BLaER1 (cell line): ENCODE data around the gene MTUS2.

Experiments
- H3K27ac ChIP-seq: shearing (Covaris generic); formaldehyde crosslinking; 2 replicates; pipeline ENCODE4 v1.8.1; 2022
- H3K27me3 ChIP-seq: shearing (Covaris generic); formaldehyde crosslinking; 2 replicates; pipeline ENCODE4 v1.8.1; 2022
- H3K36me3 ChIP-seq: shearing (Covaris generic); formaldehyde crosslinking; 2 replicates; pipeline ENCODE4 v1.8.1; 2022
- H3K4me1 ChIP-seq: shearing (Covaris generic); formaldehyde crosslinking; 2 replicates; pipeline ENCODE4 v1.8.1; 2022
- H3K4me2 ChIP-seq: shearing (Covaris generic); formaldehyde crosslinking; 2 replicates; pipeline ENCODE4 v1.8.1; 2022
- H3K4me3 ChIP-seq: shearing (Covaris generic); formaldehyde crosslinking; 2 replicates; pipeline ENCODE4 v1.8.1; 2022
- H3K9ac ChIP-seq: shearing (Covaris generic); formaldehyde crosslinking; 2 replicates; pipeline ENCODE4 v1.8.1; 2022
- H3K9me3 ChIP-seq: shearing (Covaris generic); formaldehyde crosslinking; 2 replicates; pipeline ENCODE4 v1.8.1; 2022
- H4K20me1 ChIP-seq: shearing (Covaris generic); formaldehyde crosslinking; 2 replicates; pipeline ENCODE4 v1.8.1; 2022
- Cebpa-rat ChIP-seq: shearing (Covaris generic); IDR thresholded peaks from 2 replicates; pipeline ENCODE4 v1.8.1; 2022

The MTUS2 gene

GRCh38 chr13:29439601-29440388 is 619.7 kb downstream of the MTUS2 start:
- H3K36me3 ChIP-seq = no peaks in the 10 kb centered on the region
- H4K20me1 ChIP-seq = no peaks in the 10 kb centered on the region
- H3K27me3 ChIP-seq = no peaks in the 10 kb centered on the region
- no peak overlapping the region for H3K4me2 ChIP-seq
- no peak overlapping the region for H3K27ac ChIP-seq
- TF ChIP-seq Cebpa-rat = no peak
- no peak overlapping the region for H3K9ac ChIP-seq
- no peaks in the 10 kb centered on the region for H3K9me3 ChIP-seq
- H3K4me1 ChIP-seq = peaks cover 4% of the 10 kb centered on the region
- H3K4me3 ChIP-seq = no peak overlapping the region

GRCh38 chr13:29441306-29441705 is 621.2 kb downstream of the MTUS2 start:
- no peaks in the 10 kb centered on the region for H3K9me3 ChIP-seq
- no peak overlapping the region for H3K27ac ChIP-seq
- H3K4me2 ChIP-seq = no peak overlapping the region
- TF ChIP-seq Cebpa-rat = no peak
- no peaks in the 10 kb centered on the region for H4K20me1 ChIP-seq
- H3K36me3 ChIP-seq = no peaks in the 10 kb centered on the region
- no peak overlapping the region for H3K9ac ChIP-seq
- H3K27me3 ChIP-seq = no peaks in the 10 kb centered on the region
- no peak overlapping the region for H3K4me3 ChIP-seq
- H3K4me1 ChIP-seq = no peaks in the 10 kb centered on the region

GRCh38 chr13:29446016-29446415 is 625.9 kb downstream of the MTUS2 start:
- no peaks in the 10 kb centered on the region for H3K4me1 ChIP-seq
- no peak overlapping the region for H3K27ac ChIP-seq
- no peak overlapping the region for H3K4me3 ChIP-seq
- H4K20me1 ChIP-seq = no peaks in the 10 kb centered on the region
- H3K9ac ChIP-seq = no peak overlapping the region
- no peak overlapping the region for H3K4me2 ChIP-seq
- H3K27me3 ChIP-seq = no peaks in the 10 kb centered on the region
- TF ChIP-seq Cebpa-rat = no peak
- no peaks in the 10 kb centered on the region for H3K36me3 ChIP-seq
- no peaks in the 10 kb centered on the region for H3K9me3 ChIP-seq

GRCh38 chr13:29448174-29448573 is 628.0 kb downstream of the MTUS2 start:
- Histone ChIP-seq H3K9me3 (no peaks in the 10 kb centered on the region), H3K36me3 (no peaks in the 10 kb centered on the region), H3K4me1 (no peaks in the 10 kb centered on the region), H3K4me2 (no peak overlapping the region), H3K9ac (no peak overlapping the region), H3K4me3 (no peak overlapping the region), H3K27ac (no peak overlapping the region), H4K20me1 (no peaks in the 10 kb centered on the region), H3K27me3 (no peaks in the 10 kb centered on the region)
- no peak for TF ChIP-seq Cebpa-rat

- Histone ChIP-seq H4K20me1 (no peaks in the 10 kb centered on the region), H3K9ac (no peak overlapping the region), H3K9me3 (no peaks in the 10 kb centered on the region), H3K27me3 (no peaks in the 10 kb centered on the region), H3K4me1 (no peaks in the 10 kb centered on the region), H3K4me3 (no peak overlapping the region), H3K4me2 (no peak overlapping the region), H3K36me3 (no peaks in the 10 kb centered on the region), H3K27ac (no peak overlapping the region)
- TF ChIP-seq Cebpa-rat = no peak
These were observed 629.6 kb downstream of the MTUS2 start for GRCh38 chr13:29449726-29450125.

GRCh38 chr13:29451976-29452375 is 631.8 kb downstream of the MTUS2 start:
- Histone ChIP-seq H3K27me3 (no peaks in the 10 kb centered on the region), H3K9ac (no peak overlapping the region), H3K27ac (no peak overlapping the region), H3K4me3 (no peak overlapping the region), H3K36me3 (no peaks in the 10 kb centered on the region), H4K20me1 (no peaks in the 10 kb centered on the region), H3K9me3 (no peaks in the 10 kb centered on the region), H3K4me2 (no peak overlapping the region), H3K4me1 (no peaks in the 10 kb centered on the region)
- TF ChIP-seq Cebpa-rat = no peak

- Histone ChIP-seq H3K4me2 (no peak overlapping the region), H3K9ac (no peak overlapping the region), H4K20me1 (no peaks in the 10 kb centered on the region), H3K9me3 (no peaks in the 10 kb centered on the region), H3K27me3 (no peaks in the 10 kb centered on the region), H3K4me3 (no peak overlapping the region), H3K4me1 (no peaks in the 10 kb centered on the region), H3K36me3 (no peaks in the 10 kb centered on the region), H3K27ac (no peak overlapping the region)
- no peak for TF ChIP-seq Cebpa-rat
These were observed 632.9 kb downstream of the MTUS2 start for GRCh38 chr13:29452773-29453616.

- no peaks in the 10 kb centered on the region for H3K36me3 ChIP-seq
- no peak overlapping the region for H3K4me3 ChIP-seq
These were observed 633.5 kb downstream of the MTUS2 start for GRCh38 chr13:29453617-29454011.

GRCh38 chr13:29454931-29455481 is 634.9 kb downstream of the MTUS2 start:
- Histone ChIP-seq H3K9ac (no peak overlapping the region), H3K4me1 (no peaks in the 10 kb centered on the region), H3K27ac (no peak overlapping the region), H4K20me1 (no peaks in the 10 kb centered on the region), H3K4me3 (no peak overlapping the region), H3K4me2 (no peak overlapping the region), H3K36me3 (no peaks in the 10 kb centered on the region), H3K27me3 (no peaks in the 10 kb centered on the region), H3K9me3 (no peaks in the 10 kb centered on the region)
- TF ChIP-seq Cebpa-rat = no peak

More at GRCh38 chr13:29453617-29454011, 633.5 kb downstream of the MTUS2 start:
- no peaks in the 10 kb centered on the region for H3K9me3 ChIP-seq
- no peak overlapping the region for H3K9ac ChIP-seq
- no peaks in the 10 kb centered on the region for H3K27me3 ChIP-seq
- no peak for TF ChIP-seq Cebpa-rat
- H4K20me1 ChIP-seq = no peaks in the 10 kb centered on the region
- H3K4me1 ChIP-seq = no peaks in the 10 kb centered on the region
- H3K4me2 ChIP-seq = no peak overlapping the region
- no peak overlapping the region for H3K27ac ChIP-seq

GRCh38 chr13:29456419-29456818 is 636.3 kb downstream of the MTUS2 start:
- no peaks in the 10 kb centered on the region for H3K9me3 ChIP-seq
- TF ChIP-seq Cebpa-rat = no peak
- no peak overlapping the region for H3K27ac ChIP-seq
- H3K4me1 ChIP-seq = no peaks in the 10 kb centered on the region
- H3K36me3 ChIP-seq = no peaks in the 10 kb centered on the region
- no peak overlapping the region for H3K4me3 ChIP-seq
- H3K9ac ChIP-seq = no peak overlapping the region
- no peak overlapping the region for H3K4me2 ChIP-seq
- no peaks in the 10 kb centered on the region for H3K27me3 ChIP-seq
- no peaks in the 10 kb centered on the region for H4K20me1 ChIP-seq
